ENCODE results near the gene ADI1. TPM values are rescaled to one million over a fixed set of nuclear protein-coding genes. Genes with fewer than 3 reads are reported as not detected.

The ADI1 gene
- total and polyA plus RNA-seq, 2 experiments from 2014 or later = 77.7 to 140 TPM

- H3K27ac ChIP-seq = no peak overlapping the region
These were observed 52.4 kb downstream of the ADI1 start for GRCh38 chr2:3466966-3467365.

GRCh38 chr2:3466482-3466863 is 52.9 kb downstream of the ADI1 start:
- Histone ChIP-seq H3K9me2 (ENCODE audit: insufficient read depth) (no peaks in the 10 kb centered on the region), H3K4me3 (no peak overlapping the region), H3K79me2 (ENCODE audit: insufficient read depth) (no peaks in the 10 kb centered on the region), H3K36me3 (ENCODE audit: low read depth) (no peaks in the 10 kb centered on the region), H3F3A (ENCODE audit: insufficient read depth) (peaks cover 44% of the 10 kb centered on the region), H3K9ac (peak overlapping the region; percentile 61), H2AFZ (no peak overlapping the region), H4K20me1 (ENCODE audit: insufficient read depth) (no peaks in the 10 kb centered on the region), H3K27me3 (replicated peaks; ENCODE audit: insufficient read depth) (no peaks in the 10 kb centered on the region), H3K27ac (peak overlapping the region; percentile 83), H3K4me2 (ENCODE audit: unreplicated experiment) (no peak overlapping the region), H3K9me3 (ENCODE audit: low read depth) (no peaks in the 10 kb centered on the region), H3K4me1 (ENCODE audit: insufficient read depth) (peaks cover 43% of the 10 kb centered on the region)
- 97% methylated on average over 9 of the region's 9 CpGs for WGBS, 2 experiments (ENCODE audit: low coverage in 1 of 2, low lambda C conversion rate in 2 of 2, missing lambda C conversion rate in 2 of 2)
- TF ChIP-seq EZH2 (IDR thresholded peaks at IDR 0.05; ENCODE audit: insufficient read depth, poor library complexity, severe bottlenecking) (no peak), EZH2phosphoT487 (IDR thresholded peaks at IDR 0.05; ENCODE audit: insufficient read depth, low read depth) (no peak)
- in situ Hi-C loops (cut with MboI) = no loop called here
- no peak for DNase-seq

More at GRCh38 chr2:3466966-3467365, 52.4 kb downstream of the ADI1 start:
- no peak overlapping the region for H2AFZ ChIP-seq
- no peaks in the 10 kb centered on the region for H3K27me3 ChIP-seq (replicated peaks; ENCODE audit: insufficient read depth)
- in situ Hi-C loops (cut with MboI) = no loop called here
- H3K79me2 ChIP-seq (ENCODE audit: insufficient read depth) = no peaks in the 10 kb centered on the region
- no peak for DNase-seq
- H3K36me3 ChIP-seq (ENCODE audit: low read depth) = no peaks in the 10 kb centered on the region
- no peaks in the 10 kb centered on the region for H4K20me1 ChIP-seq (ENCODE audit: insufficient read depth)
- H3K9me3 ChIP-seq (ENCODE audit: low read depth) = no peaks in the 10 kb centered on the region
- no peak overlapping the region for H3K9ac ChIP-seq
- H3K4me2 ChIP-seq (ENCODE audit: unreplicated experiment) = no peak overlapping the region
- WGBS, 2 experiments (ENCODE audit: low coverage in 1 of 2, low lambda C conversion rate in 2 of 2, missing lambda C conversion rate in 2 of 2) = 96% methylated on average over 14 of the region's 14 CpGs
- peaks cover 43% of the 10 kb centered on the region for H3K4me1 ChIP-seq (ENCODE audit: insufficient read depth)
- peaks cover 41% of the 10 kb centered on the region for H3F3A ChIP-seq (ENCODE audit: insufficient read depth)
- H3K4me3 ChIP-seq = no peak overlapping the region
- TF ChIP-seq EZH2phosphoT487 (IDR thresholded peaks at IDR 0.05; ENCODE audit: insufficient read depth, low read depth) (no peak), EZH2 (IDR thresholded peaks at IDR 0.05; ENCODE audit: insufficient read depth, poor library complexity, severe bottlenecking) (no peak)
- H3K9me2 ChIP-seq (ENCODE audit: insufficient read depth) = no peaks in the 10 kb centered on the region

DNA sequence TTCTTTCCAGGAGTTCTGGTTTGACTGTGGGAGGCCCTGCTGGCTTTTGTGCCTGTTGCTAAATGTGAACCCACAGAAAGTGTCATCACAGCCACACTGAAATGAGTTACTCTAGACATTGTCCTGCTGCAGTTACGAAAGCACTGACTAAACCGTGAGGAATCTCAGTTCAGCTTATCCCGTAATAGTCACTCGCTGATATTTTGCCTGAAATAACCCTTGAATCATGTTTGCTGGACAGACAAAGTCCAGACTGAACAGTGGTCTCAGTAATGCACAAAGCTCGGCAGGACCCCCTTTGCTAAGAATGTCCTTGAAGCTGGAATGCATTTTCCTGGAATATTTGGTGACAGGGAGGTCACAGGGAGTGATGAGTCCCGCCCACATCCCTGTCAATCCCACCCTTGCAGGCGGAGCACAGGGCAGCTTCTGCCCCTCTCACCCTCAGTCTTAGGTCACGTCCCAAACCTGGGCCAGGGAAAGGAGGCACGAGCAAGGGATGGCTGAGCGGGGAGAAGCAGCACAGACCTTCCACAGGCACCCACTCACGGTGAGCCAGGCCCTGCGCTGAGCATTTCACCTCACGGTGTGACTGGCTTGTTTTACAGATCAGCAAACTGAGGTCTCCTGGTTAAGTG is 53.4 kb downstream of the ADI1 start:
- TF ChIP-seq EZH2phosphoT487 (IDR thresholded peaks at IDR 0.05; ENCODE audit: insufficient read depth, low read depth) (no peak), EZH2 (IDR thresholded peaks at IDR 0.05; ENCODE audit: insufficient read depth, poor library complexity, severe bottlenecking) (no peak)
- H3K4me2 ChIP-seq (ENCODE audit: unreplicated experiment) = peak overlapping the region; percentile 51
- in situ Hi-C loops (cut with MboI) = no loop called here
- no peaks in the 10 kb centered on the region for H4K20me1 ChIP-seq (ENCODE audit: insufficient read depth)
- H3K36me3 ChIP-seq (ENCODE audit: low read depth) = no peaks in the 10 kb centered on the region
- DNase-seq = peak; percentile 97
- H3K4me3 ChIP-seq = 0 out of 2 replicates have a peak overlapping the region, but pooled peaks have one; percentile 14
- no peaks in the 10 kb centered on the region for H3K9me2 ChIP-seq (ENCODE audit: insufficient read depth)
- no peak overlapping the region for H2AFZ ChIP-seq
- H3K9me3 ChIP-seq (ENCODE audit: low read depth) = no peaks in the 10 kb centered on the region
- H3K27ac ChIP-seq = peak overlapping the region; percentile 83
- H3K9ac ChIP-seq = peak overlapping the region; percentile 61
- WGBS, 2 experiments (ENCODE audit: low coverage in 1 of 2, low lambda C conversion rate in 2 of 2, missing lambda C conversion rate in 2 of 2) = 32 to 34% methylated on average over 12 to 13 of the region's 13 CpGs
- H3K27me3 ChIP-seq (replicated peaks; ENCODE audit: insufficient read depth) = no peaks in the 10 kb centered on the region
- H3K4me1 ChIP-seq (ENCODE audit: insufficient read depth) = peaks cover 39% of the 10 kb centered on the region
- H3F3A ChIP-seq (ENCODE audit: insufficient read depth) = peaks cover 44% of the 10 kb centered on the region
- no peaks in the 10 kb centered on the region for H3K79me2 ChIP-seq (ENCODE audit: insufficient read depth)

GRCh38 chr2:3465328-3465727 is 54.0 kb downstream of the ADI1 start:
- peak overlapping the region; percentile 83 for H3K27ac ChIP-seq

More at GRCh38 chr2:3465328-3465727, 54.0 kb downstream of the ADI1 start:
- H3K9me3 ChIP-seq (ENCODE audit: low read depth) = no peaks in the 10 kb centered on the region
- in situ Hi-C loops (cut with MboI) = no loop called here
- no peak overlapping the region for H3K4me3 ChIP-seq
- no peaks in the 10 kb centered on the region for H4K20me1 ChIP-seq (ENCODE audit: insufficient read depth)
- peak overlapping the region; percentile 51 for H3K4me2 ChIP-seq (ENCODE audit: unreplicated experiment)
- H3F3A ChIP-seq (ENCODE audit: insufficient read depth) = peaks cover 40% of the 10 kb centered on the region
- H3K79me2 ChIP-seq (ENCODE audit: insufficient read depth) = no peaks in the 10 kb centered on the region
- H3K27me3 ChIP-seq (replicated peaks; ENCODE audit: insufficient read depth) = no peaks in the 10 kb centered on the region
- 91 to 94% methylated on average over 28 of the region's 28 CpGs for WGBS, 2 experiments (ENCODE audit: low coverage in 1 of 2, low lambda C conversion rate in 2 of 2, missing lambda C conversion rate in 2 of 2)
- peak overlapping the region; percentile 57 for H3K9ac ChIP-seq
- no peaks in the 10 kb centered on the region for H3K36me3 ChIP-seq (ENCODE audit: low read depth)
- no peak for DNase-seq
- peaks cover 32% of the 10 kb centered on the region for H3K4me1 ChIP-seq (ENCODE audit: insufficient read depth)
- TF ChIP-seq EZH2phosphoT487 (IDR thresholded peaks at IDR 0.05; ENCODE audit: insufficient read depth, low read depth) = no peak
- TF ChIP-seq EZH2 (IDR thresholded peaks at IDR 0.05; ENCODE audit: insufficient read depth, poor library complexity, severe bottlenecking) = no peak
- H3K9me2 ChIP-seq (ENCODE audit: insufficient read depth) = no peaks in the 10 kb centered on the region
- H2AFZ ChIP-seq = no peak overlapping the region
